HG03159 (cell line): ENCODE measurements around the gene HIF3A.
A peak's percentile ranks its signal among the peaks of the same experiment; 100 is the strongest.
"Not testable (repeated sequence)": the region's sequence is repeated elsewhere in the genome, so short reads cannot be mapped to it uniquely, and the experiment has no call there.

Source experiments
- ATAC-seq: cut with Tn5 transposase; IDR thresholded peaks from one replicate; pipeline ENCODE4 v1.9.1; 2021; ENCODE audit warnings: mild to moderate bottlenecking, moderate library complexity; ENCODE audit not compliant: unreplicated experiment

The HIF3A gene

DNA sequence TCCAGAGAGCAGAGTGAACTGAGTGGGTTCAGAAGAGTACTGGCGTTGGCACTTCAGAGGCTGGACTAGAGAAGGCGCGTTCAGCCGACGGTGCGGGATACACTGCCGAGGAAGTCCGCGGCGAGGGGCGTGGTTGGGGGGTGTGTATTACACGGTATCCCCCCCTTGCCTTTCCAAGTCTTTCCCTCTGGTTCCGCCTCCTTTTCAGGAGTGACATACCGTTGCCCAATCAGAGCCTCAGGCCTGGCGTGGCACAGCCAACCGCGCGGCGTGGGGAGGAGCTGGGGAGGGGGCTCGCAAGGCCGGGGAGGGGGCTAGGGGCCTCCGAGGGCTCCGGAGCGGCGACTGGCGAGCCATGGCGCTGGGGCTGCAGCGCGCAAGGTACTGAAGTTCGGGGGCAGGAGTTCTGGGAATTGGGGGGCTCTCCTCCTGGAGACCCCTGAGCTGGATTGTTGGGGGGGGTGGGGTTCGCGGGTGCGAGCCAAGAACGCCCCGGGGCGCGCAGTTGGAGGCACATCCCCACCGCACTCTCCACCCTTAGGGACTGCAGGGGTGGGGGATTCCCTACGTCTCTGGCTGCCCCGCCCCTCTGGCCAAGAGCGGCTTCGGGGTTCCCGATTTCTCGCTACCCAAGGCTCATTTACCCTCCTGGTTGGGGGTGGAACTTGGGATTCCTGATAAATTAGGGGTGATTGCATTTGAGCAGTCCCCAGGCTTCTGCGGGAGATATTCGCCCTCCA, at the start of gene HIF3A:
HIF3A (plus strand) TSS at position 321 of the 740 bp plus-strand sequence; CDS start at position 356, 35 bp downstream.
- no peak for ATAC-seq

DNA sequence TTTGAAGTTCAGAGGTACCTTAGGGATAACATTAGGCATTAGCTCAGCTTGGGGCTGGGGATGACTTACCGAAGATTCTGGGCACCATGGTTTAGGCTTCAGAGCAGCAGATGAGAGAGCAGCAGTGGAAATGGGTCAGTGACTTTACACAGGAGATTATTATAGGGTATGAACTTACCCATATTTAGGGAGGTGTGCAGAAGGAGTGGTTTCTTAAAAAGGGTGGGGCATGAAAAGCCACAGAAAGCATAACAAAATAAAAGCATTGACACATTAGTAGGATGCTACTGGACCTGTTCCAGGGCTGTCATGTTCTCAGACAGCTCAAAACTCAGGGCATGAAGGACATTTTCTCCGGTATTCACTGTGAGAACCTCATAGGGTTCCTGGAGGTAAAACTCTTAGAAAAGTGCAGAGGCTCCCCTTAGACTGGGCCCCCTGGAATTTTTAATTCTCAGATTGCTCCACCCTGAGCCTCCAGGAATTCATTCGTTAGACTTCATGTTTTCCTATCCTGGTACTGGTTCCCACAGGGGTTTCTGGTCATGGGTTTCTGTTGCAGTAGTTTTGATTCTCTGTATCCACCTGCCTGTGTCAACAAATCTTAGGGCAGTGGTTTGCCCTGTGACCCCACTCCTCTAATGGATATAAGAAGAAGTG, 46.6 kb upstream of the HIF3A start:
- ATAC-seq = no peak

DNA sequence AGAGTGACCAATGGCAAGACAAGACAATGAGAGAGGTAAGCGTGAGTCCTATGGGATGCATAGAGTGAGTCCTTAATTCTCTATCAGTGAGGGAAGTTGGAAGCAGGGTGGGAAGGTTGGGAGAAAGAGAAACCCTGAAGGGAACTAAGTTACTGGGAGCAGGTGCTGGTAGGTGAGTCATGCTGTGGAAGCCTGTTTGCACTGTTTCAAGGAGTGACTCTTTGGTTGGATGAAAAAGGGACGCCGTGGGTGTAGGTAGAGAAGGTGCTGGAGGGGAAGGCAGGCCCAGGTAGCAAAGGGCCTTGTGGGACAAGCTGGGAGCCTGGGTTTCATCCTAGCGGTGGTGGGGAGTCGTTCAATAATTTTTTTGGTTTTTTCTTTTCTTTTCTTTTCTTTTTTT, 45.4 kb upstream of the HIF3A start:
- no peak for ATAC-seq

DNA sequence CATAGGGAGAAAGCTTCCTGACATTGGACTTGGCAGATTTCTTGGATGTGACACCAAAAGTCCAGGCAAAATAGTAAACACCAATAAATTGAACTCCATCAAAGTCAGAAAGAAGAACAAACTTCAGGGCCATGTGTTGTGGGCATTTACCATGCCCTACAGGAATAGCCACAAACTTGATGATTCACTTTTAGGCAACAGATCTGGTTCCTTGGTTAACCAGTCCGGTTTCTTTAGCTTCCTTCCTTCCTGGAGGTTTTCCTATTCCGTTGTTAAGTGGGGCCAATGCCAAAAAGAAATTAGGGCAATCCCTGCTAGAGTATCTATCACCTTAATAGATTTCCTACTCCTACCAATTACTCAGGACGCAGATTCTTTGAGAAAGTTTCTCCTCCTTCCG, 42.1 kb upstream of the HIF3A start:
- no peak for ATAC-seq

DNA sequence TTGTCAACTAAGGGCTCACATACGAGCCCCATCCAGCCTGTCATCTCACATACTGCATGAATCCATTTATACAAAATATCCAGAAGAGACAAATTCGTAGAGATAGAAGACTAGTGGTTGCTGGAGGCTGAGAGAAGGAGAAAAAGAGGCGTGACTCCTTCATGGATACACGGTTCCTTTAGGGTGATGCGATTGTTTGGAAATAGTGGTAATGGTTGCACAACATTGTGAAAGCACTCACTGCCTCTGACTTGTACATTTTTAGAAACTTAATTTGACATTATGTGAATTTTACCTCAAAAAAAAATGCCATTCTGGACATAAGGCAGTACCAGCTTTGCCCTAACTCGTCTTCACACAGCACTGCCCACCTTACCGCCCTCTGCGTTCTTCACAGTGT, 40.0 kb upstream of the HIF3A start:
- ATAC-seq = no peak

DNA sequence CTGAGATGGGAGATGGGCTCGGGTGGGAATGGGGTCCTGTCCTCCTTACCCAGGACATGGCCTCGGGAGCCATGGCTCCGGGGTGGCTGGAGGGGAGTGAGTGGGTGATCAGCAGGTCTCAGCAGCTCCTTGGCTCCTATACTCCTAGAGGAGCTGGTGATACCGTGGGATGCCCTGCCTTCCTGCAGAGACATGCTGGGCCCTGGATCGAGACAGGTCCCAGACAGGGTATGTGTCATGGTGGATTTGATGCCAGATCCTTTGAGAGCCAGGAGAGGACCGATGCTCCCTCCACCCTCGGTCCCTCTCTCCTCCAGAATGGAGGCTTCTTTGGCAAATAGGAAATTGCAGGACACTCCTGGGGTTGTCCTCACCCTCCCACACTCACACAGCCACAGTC, 35.3 kb upstream of the HIF3A start:
- ATAC-seq = not testable (repeated sequence)

DNA sequence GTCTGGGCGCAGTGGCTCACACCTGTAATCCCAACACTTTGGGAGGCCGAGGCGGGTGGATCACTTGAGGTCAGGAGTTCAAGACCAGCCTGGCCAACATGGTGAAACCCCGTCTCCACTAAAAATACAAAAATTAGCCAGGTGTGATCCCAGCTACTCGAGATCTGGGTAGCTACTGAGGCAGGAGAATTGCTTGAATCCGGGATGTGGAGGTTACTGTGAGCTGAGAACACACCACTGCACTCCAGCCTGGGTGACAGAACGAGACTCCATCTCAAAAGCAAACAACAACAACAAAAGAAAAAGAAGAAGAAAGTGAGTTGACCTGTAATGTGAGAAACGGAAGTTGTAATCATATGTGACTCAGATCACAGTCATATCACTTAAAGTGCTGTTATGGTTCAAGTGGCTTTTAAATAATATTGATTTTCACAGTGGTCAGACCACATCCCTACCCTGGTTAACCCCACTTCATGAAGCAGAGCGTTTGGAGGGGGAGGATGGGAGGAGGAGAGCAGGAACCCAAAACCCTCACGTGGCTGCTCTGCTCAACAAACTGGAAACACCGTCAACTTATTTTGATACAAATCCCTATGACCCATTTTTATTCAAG, 34.1 kb upstream of the HIF3A start:
- ATAC-seq = peak; percentile 67

DNA sequence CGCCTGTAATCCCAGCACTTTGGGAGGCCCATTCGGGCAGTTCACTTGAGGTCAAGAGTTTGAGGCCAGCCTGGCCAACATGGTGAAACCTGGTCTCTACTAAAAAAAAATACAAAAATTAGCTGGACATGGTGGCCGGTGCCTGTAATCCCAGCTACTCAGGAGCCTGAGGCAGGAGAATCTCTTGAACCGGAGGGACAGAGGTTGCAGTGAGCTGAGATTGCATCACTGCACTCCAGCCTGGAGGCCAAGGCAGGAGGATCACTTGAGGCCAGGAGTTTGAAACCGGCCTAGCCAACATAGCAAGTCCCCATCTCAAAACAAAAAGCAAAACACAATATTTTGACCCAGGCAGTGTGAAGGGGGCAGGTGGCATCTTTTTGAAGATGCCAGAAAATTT, 32.0 kb upstream of the HIF3A start:
- not testable (repeated sequence) for ATAC-seq

DNA sequence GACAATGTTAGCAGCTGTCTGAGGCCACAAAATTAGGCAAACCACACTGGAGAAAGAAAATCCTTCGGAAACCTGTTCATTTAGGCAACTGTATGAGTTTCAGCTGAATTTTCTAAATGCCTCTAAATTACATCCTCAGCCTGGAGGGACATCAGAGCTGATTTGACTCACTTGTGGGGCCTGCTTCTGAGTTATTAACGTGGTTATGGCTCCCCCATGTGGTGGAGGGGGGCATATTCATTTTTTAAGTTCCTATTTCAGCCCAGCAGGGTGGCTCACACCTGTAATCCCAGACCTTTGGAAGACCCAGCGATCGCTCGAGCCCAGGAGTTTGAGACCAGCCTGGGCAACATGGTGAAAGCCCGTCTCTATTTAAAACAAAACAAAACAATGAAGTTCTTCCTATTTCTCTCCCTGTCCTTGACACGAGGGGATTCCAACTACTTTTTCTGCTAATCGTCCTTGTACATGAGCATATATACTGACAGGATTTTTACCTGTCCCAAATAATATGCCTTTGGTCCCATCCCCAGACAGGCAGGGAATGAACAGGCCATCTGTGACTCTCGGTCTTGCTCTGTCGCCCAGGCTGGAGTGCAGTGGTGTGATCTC, 31.5 kb upstream of the HIF3A start:
- ATAC-seq = no peak

DNA sequence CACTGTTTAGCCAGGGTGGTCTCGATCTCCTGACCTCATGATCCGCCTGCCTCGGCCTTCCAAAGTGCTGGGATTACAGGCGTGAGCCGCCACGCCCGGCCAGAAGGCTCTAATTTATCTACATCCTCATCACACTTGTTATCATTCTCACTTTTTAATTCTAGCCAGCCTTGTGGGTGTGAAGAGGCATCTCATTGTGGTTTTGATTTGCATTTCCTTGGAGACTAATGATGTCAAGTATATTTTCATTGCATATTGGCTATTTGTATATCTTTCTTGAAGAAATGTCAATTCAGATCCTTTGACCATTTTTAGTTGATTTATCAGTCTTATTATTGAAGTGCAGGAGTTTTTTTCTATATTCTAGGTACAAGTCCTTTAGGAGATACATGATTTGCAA, 27.7 kb upstream of the HIF3A start:
- ATAC-seq = no peak

DNA sequence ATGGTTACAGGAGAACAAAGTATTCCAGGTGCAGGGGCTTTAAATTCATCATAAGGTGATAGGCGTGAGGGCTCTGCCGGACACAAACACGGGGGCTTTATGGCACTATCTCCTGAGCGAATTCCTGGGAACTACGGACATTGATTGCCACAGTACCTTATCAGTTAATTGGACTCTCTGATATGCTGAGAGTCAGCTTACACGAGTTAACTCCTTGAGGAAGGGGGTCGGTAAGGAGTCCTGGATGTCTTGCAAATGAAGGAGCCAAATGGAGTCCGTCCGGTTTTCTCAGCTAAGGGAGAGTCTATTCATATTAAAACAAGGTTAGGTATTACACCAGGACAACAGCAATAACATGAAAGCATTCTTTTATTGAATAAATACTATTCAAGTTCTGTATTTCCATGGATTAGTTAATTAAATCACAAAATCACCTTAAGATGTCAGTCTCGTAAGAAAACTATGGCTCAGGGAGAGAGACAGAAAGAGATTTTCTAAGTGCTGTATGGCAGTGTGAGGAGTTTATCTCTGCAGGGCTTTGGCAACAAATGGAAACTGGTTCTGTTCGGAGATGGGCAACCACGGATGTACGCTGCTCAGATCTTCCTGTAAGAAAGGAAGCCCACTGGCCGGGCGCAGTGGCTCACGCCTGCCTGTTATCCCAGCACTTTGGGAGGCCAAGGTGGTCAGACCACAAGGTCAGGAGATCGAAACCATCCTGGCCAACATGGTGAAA, 26.2 kb upstream of the HIF3A start:
- no peak for ATAC-seq

DNA sequence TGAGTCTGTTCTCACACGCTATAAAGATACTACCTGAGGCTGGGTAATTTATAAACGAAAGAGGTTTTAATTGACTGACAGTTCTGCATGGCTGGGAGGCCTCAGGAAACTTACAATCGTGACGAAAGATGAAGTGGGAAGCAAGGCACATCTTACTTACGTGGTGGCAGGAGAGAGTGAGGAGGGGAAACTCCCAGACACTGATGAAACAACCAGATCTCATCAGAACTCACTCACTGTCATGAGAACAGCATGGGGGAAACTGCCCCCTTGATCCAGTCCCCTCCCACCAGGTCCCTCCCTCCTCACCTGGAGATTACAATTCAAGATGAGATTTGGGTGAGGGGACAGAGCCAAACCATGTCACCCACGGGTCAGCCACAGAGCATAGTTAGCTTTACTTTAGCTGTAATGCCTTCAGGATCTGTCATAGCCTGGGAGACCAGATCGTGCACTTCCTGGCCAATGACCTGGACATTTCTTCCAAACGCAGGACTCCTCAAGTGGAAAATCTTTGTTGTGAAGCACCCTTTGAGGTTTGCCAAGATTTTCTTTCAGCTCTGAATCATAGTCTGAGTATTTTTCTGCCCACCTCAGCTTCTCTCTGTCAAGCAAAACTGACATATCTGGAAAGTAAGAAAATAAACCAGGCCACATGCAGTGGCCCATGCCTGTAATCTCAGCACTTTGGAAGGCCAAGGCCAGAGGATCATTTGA, 25.2 kb upstream of the HIF3A start:
- no peak for ATAC-seq

DNA sequence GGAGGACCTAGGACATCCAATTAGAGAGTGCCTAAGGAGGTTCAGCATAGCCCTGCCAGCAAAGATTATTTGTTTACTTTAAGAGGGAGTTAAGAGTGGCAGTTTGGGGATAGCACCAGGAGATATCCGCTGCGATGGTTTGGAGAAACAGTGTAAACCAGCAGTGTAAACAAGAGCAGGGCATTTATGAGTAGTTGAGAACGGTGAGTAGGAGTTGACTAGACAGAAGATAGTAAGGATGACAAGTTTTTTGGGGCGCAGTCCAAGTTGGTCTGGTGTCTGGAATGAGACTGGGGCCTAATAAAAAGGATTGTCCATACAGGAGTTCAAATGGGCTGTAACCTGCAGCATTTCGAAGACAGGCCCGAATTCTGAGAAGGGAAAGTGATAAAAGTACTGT, 22.9 kb upstream of the HIF3A start:
- not testable (repeated sequence) for ATAC-seq

DNA sequence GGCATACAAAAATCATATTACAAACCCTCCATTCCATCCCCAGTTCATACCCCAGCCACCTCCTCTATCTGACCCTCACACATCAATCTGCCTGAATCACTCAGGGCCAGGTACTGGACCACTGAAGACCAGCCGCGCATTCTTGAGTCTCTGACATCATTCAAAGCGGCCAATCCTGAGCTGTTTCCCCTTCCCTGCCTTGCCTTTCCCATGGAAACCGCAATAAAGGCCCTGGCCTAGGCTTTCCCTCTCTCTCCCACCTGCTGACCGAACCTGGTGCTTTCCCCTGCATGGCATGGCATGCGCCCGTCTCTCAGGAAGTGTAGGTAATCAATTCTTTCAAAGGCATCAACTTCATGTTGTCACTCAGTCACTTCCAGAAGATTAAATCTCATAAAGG, 17.7 kb upstream of the HIF3A start:
- no peak for ATAC-seq

DNA sequence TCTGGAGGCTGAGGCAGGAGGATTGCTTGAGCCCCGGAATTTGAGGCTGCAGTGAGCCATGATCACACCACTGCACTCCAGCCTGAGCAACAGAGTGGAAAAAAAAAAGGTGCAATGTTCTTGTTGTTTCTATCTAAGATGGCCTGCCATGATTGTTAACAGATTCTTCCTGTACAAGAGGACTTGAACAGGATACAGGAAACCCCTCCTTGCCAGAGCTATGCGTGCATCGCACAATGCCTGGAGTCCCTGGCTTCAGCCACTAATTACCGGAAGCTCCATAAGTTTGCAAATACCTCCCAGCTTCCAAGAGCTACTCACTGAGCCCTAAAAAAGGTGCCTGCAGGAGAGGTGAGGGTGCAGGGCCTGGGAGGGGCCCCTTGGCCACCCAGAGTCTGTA, 13.1 kb upstream of the HIF3A start:
- no peak for ATAC-seq

DNA sequence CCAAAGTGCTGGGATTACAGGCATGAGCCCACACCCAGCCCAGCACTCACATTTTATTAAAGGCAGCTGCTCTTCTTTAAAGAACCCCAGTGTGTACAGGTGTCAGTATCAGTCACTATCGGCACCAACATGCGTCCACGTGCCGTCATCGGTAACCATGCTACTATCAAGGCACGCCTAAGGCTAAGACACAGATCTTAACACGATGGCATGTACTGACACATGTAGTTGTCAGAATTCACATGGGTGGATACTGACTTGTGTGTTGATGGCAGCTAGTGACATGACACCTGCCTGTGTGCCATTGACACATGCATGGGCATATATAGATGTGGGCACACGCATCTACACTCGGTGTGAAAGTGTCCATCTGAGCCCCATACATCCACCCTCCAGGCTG, 12.2 kb upstream of the HIF3A start:
- no peak for ATAC-seq

DNA sequence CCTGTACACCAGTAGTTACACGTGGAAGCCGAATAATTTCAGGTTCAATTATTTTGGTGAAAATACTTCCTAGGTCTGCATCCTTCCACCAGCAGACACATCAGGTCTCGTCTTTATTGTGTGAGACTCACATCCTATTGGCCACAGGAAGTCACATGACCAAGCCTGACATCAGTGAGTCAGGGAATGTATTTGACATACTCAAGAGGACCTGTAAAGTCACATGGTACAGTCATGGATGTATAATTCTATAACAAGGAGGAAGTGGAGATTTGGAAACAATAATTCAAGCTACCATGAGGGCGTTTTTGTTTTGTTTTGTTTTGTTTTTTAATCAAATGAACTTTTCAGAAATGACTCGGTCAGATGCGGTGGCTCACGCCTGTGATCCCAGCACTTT, 9.3 kb upstream of the HIF3A start:
- no peak for ATAC-seq

DNA sequence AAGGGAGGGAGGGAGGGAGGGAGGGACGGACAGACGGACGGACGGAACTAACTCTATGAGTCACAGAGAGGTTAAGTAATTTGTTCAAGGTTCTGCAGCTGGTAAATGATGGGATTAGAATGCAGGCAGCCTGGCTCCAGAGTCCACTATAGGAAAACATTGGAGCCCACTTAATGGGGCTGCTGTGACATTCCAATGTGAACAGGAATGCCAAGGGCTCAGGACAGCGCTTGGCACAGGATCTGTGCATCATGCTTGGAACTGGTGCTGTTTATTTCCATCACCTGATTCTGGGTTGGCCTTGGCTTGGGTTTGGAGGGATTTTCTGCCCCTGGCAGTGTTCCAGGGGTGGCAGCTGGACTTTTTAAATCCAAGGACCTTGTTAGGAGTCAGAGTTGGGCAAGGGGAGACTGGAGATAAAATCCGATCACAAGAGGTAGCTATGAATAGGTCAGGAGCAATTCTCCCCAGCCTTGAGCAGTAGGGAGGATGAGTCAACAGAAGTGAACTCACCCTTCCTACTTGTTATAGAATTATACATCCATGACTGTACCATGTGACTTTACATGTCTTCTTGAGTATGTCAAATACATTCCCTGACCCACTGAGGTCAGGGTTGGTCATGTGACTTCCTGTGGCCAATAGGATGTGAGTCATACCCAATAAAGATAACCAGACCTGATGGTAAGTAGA, 7.8 kb upstream of the HIF3A start:
- ATAC-seq = no peak

DNA sequence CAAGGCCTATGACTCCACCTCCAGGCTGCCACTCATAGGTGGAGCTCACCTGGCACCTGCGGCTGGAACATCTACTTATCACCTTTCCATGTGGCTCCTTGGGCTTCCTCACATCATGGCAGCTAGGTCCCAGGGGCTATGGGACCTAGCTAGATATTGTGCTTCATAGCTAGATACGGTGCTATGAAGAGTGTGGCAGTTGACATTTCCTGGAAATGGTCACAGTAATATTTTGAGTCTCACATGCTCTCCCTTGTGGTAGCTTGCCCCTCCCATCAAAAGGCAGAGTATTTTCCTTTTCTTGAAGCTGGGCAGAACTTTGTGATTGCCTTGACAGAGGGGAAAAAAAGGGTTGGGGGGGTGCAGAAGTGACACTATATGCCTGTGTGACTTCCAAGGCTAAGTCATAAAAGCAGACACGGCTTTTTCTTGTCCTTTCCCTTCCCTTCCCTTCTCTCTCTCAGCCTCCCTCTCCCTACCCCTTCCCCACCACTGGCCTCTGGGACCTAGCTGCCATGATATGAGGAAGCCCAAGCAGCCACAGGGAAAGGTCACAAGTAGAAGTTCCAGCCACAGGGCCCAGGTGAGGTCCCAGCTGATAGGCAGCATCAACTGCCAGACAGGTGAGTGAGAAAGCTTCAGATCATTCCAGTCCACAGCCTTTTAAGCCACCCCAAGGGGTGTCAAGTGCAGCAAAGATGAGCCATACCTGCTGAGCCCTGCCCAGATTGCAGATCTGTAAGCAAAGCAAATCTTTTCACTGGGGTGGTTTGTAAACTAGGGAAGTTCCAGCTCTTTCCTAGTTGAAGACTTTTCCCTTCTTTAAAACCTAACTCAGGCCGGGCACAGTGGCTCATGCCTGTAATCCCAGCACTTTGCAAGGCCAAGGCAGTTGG, 6.9 kb upstream of the HIF3A start:
- no peak for ATAC-seq
